CD4-positive, alpha-beta T cell (primary cell): ENCODE data around the gene OR2G6. TPM values are rescaled to one million over a fixed set of nuclear protein-coding genes. Genes with fewer than 3 reads are reported as not detected.
A peak's percentile ranks its signal among the peaks of the same experiment; 100 is the strongest.
"Not testable (repeated sequence)": the region's sequence is repeated elsewhere in the genome, so short reads cannot be mapped to it uniquely, and the experiment has no call there.

Source experiments
- ATAC-seq: fragments of 200-7000 bp; cut with Tn5 transposase; one replicate; pipeline ENCODE4 v1.10.0; 2022; ENCODE audit warnings: mild to moderate bottlenecking; ENCODE audit not compliant: poor library complexity
- CTCF ChIA-PET: fragments of 350-600 bp; sonication (Branson Sonifier 250); formaldehyde crosslinking; loops from one replicate; lab custom pipeline; 2021; ENCODE audit warnings: antibody characterized with exemption, inconsistent platforms; lab: Charles Lee
- POLR2A ChIA-PET: fragments of 350-600 bp; sonication (Branson Sonifier 250); formaldehyde crosslinking; loops from one replicate; lab custom pipeline; 2021; ENCODE audit warnings: antibody characterized with exemption, inconsistent platforms; lab: Charles Lee
- DNase-seq, 14 experiments: peaks; one replicate each; pipeline ENCODE4 v3.0.0-alpha.2; 2013 to 2020; ENCODE audit warnings: mixed read lengths in 2 of 14
- H3K27ac ChIP-seq, 2 donors: one replicate each; pipeline versions ENCODE4 v1.5.1 to v1.7.0; 2013; ENCODE audit warnings: low read length in 2 of 2, low read depth in 1 of 2, mild to moderate bottlenecking in 1 of 2
- H3K27me3 ChIP-seq, 2 experiments: 1 replicate in 1 of 2; 2 replicates in 1 of 2; pipeline versions ENCODE4 v1.6.1 to v1.7.0; 2013; ENCODE audit warnings: low read length in 2 of 2, control low read depth in 1 of 2, mild to moderate bottlenecking in 1 of 2, moderate library complexity in 1 of 2; ENCODE audit not compliant: insufficient read depth in 2 of 2, control insufficient read depth in 1 of 2
- H3K36me3 ChIP-seq: one replicate; pipeline ENCODE4 v1.6.1; 2013; ENCODE audit warnings: low read length, control low read depth; ENCODE audit not compliant: insufficient read depth
- H3K4me1 ChIP-seq: one replicate; pipeline ENCODE4 v1.6.1; 2013; ENCODE audit warnings: low read length, control low read depth; ENCODE audit not compliant: insufficient read depth
- H3K4me3 ChIP-seq: one replicate; pipeline ENCODE4 v1.5.1; 2013; ENCODE audit warnings: mild to moderate bottlenecking, low read length, moderate library complexity
- H3K9me3 ChIP-seq, 2 experiments: 1 replicate in 1 of 2; 2 replicates in 1 of 2; pipeline versions ENCODE4 v1.6.1 to v1.7.0; 2013; ENCODE audit warnings: low read length in 2 of 2, mild to moderate bottlenecking in 2 of 2, control low read depth in 1 of 2, moderate library complexity in 1 of 2; ENCODE audit not compliant: control insufficient read depth in 1 of 2, insufficient read depth in 1 of 2
- H3K27ac Mint-ChIP-seq: one replicate; pipeline ENCODE4 v1.8.0; 2020; ENCODE audit warnings: mixed read lengths
- H3K27me3 Mint-ChIP-seq: one replicate; pipeline ENCODE4 v1.8.0; 2021; ENCODE audit warnings: mixed read lengths
- H3K36me3 Mint-ChIP-seq: one replicate; pipeline ENCODE4 v1.8.0; 2021; ENCODE audit warnings: low read depth, mixed read lengths
- H3K4me1 Mint-ChIP-seq: one replicate; pipeline ENCODE4 v1.8.0; 2021; ENCODE audit warnings: low read depth, mixed read lengths
- H3K4me3 Mint-ChIP-seq: one replicate; pipeline ENCODE4 v1.8.0; 2020; ENCODE audit warnings: mild to moderate bottlenecking, mixed read lengths
- H3K9me3 Mint-ChIP-seq: one replicate; pipeline ENCODE4 v1.8.0; 2020; ENCODE audit warnings: mixed read lengths
- intact Hi-C, 2 experiments: fragments of 100-400 bp; cut with DNase I in 1 of 2; cut with micrococcal nuclease in 1 of 2; formaldehyde crosslinking; loops; one replicate each; pipeline versions ENCODE4 v1.15.1 to v1.9.0; 2023 to 2025; cut with DNase I, micrococcal nuclease
- total RNA-seq, 174 experiments: library from RNA in 2 of 174; stranded (reverse) in 2 of 174; gene quantifications; one replicate each; pipeline ENCODE4 v1.2.3 and lab custom pipeline; 2021 to 2026

Gene OR2G6
- total RNA-seq, 2 experiments from 2014 or later, result not detected

DNA sequence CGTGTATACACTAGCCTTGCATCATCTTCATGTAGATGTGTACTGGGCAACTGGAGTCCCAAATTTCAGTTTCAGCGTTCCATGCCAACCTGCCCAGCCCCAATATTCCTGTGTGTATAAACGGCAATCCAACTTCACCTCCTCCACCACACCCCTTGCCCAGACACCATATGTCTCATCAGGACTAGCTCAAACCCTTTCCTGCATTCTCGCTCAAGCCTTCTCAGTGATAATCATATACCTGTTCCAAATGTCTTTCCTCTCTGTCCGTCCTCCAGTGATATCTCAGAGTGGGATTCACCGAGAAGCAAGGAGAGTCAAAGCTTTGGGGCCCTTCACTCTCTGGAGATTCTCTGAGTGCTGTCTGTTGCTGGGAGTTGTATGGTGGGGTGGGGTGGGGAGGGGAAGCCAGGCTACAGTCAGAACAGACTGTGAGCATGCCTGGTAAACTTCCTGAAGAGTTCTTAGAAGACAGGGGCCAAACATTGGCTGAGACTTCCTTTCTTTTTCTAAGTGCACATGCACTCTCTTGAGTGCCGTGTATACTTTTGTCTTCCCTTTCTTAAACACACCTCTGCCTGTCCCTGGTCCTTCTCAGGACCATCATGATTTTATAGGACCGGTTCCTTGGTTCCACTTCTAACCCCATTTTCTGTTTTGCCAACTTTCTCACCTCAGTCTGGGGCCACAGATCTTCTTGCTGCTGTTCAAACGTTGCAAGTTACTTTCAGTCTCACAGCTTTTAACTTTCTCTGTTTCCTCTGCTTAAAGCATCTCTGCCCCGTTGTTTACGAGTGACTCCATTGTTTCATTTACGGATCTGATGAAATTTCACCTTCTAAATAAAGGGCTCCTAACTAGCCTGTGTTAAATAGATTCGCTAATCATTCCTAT lies 25.9 kb upstream of the OR2G6 start:
- intact Hi-C loops, H3K9me3 ChIP-seq, H3K9me3 Mint-ChIP-seq, H3K4me1 ChIP-seq, H3K27me3 Mint-ChIP-seq, CTCF ChIA-PET, H3K36me3 ChIP-seq, H3K36me3 Mint-ChIP-seq, H3K27me3 ChIP-seq: not testable (repeated sequence)
- Mint-ChIP-seq H3K4me1 (peaks cover 11% of the 10 kb centered on the region), H3K4me3 (peak overlapping the region; percentile 82), H3K27ac (peak overlapping the region; percentile 86)
- DNase-seq, result peak in 8 of 14 experiments; percentile 4 to 60 (median 16)
- ATAC-seq, result peak; percentile 84
- Histone ChIP-seq H3K27ac (peak overlapping the region; percentile 35 to 63), H3K4me3 (peak overlapping the region; percentile 49)
- POLR2A ChIA-PET, result interaction anchor here (0.6 kb wide), 1 partner anchor 84 kb away, joined by 4 read pairs; no protein-coding TSS in a partner anchor

DNA sequence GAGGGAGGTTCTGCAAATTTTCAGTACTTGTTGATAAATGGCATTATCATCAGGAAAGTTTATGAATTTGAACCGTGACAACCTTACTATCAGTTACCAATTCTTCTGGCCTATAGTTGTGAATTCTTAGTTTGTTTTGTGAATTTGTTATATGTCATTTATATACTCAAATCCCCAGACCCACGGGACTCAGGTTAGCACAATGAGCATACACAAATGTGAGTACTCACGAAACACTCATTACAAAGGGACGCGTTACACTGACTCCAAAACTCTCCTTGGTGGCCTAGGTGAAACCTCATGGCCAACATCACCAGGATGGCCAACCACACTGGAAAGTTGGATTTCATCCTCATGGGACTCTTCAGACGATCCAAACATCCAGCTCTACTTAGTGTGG lies 19.6 kb upstream of the OR2G6 start, which contains the start of gene OR2T5:
Gene OR2T5, plus strand, starts transcription at position 301 of the 400 bp plus-strand sequence. Its CDS starts 0 bp downstream, at position 301.
- CTCF ChIA-PET, H3K36me3 ChIP-seq, intact Hi-C loops, H3K36me3 Mint-ChIP-seq, ATAC-seq, H3K4me3 Mint-ChIP-seq, POLR2A ChIA-PET, H3K4me1 Mint-ChIP-seq, H3K4me3 ChIP-seq, DNase-seq, H3K9me3 ChIP-seq, H3K27ac ChIP-seq, H3K9me3 Mint-ChIP-seq, H3K4me1 ChIP-seq, H3K27ac Mint-ChIP-seq, H3K27me3 ChIP-seq, H3K27me3 Mint-ChIP-seq: not testable (repeated sequence)

DNA sequence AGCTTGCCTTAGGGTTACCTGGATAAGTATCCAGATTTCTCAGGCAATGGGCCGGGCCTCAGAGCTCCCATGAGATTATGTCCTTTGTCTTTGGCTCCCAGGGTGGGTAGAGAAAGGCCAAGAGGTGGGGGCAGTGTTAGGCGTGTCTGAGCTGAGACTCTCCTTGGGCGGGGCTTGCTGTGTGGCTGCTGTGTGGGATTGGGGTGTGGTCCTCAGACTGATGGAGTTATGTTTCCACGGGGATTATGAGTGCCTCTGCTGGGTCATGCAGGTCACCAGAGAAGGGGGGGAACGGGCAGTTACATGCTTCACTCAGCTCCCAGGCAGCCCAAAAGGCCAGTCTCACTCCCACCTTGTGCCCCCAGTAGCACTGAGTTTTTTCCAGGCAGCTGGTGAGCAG lies 11.2 kb upstream of the OR2G6 start:
- H3K9me3 Mint-ChIP-seq, H3K9me3 ChIP-seq, H3K27me3 Mint-ChIP-seq, intact Hi-C loops, H3K4me3 ChIP-seq, H3K27ac ChIP-seq, H3K27ac Mint-ChIP-seq, DNase-seq, POLR2A ChIA-PET, CTCF ChIA-PET, H3K4me1 Mint-ChIP-seq, ATAC-seq, H3K4me1 ChIP-seq, H3K36me3 Mint-ChIP-seq, H3K36me3 ChIP-seq, H3K27me3 ChIP-seq, H3K4me3 Mint-ChIP-seq: not testable (repeated sequence)

DNA sequence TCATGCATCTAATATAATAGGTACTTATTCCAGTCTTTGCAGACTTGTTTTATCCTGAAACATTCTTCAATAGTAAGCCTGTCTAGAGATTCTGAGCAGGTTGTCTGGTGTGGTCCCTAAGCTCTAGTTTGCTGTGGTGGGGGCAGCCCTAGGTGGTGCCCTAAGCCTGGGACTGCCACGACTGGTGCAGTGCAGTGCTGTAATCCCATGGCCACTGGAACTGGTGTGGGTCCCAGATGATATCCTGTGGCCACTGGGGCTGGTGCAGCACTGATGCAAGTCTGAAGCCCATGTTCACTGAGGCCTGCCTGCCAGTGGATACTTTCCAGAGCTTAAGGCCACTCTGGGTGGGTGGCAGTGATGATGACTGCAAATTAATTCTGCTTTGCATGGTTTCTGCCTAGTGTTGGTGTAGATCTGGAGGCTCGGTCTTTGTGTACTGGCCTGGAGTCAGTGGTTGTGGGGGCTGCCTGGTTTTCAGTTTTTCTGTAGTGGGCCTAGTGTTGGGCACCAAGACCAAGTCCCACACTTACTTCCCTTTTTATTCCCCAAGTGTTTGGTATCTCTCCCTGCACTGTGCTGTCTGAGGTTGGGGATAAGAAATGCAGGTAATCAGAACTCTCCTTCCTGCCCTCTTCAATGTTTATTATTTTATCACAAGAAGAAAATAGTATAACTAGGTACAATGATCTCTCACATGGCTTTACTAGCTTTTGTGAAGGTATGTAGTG lies 7.4 kb upstream of the OR2G6 start:
- ATAC-seq, intact Hi-C loops, H3K27me3 Mint-ChIP-seq, H3K36me3 Mint-ChIP-seq, POLR2A ChIA-PET, H3K4me3 Mint-ChIP-seq, H3K9me3 ChIP-seq, H3K4me1 Mint-ChIP-seq, CTCF ChIA-PET, H3K36me3 ChIP-seq, H3K4me3 ChIP-seq, H3K27ac ChIP-seq, H3K27me3 ChIP-seq, DNase-seq, H3K4me1 ChIP-seq, H3K9me3 Mint-ChIP-seq, H3K27ac Mint-ChIP-seq: not testable (repeated sequence)

DNA sequence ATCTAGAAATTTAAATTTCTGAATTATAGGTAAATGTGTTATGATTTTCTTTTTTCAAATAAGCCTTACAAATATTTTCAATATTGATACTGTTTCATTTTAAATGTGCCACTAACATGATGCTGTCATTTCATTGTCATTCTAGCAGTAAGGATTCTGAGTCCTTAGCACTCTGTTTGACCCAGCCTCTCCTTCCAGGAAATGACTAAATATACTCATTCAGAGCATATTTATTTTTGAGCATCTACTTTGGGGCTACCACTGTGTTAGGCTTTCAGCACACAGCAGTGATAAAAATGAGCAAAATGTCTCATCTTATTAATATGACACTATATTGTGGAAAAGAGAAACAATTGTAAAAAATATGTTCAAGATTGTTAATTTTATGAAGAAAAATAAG lies 2.3 kb downstream of the OR2G6 start:
- intact Hi-C loops, ATAC-seq: not testable (repeated sequence)

More for the DNA sequence above, 2.3 kb downstream of the OR2G6 start:
- H3K27ac Mint-ChIP-seq, POLR2A ChIA-PET, H3K27ac ChIP-seq, H3K27me3 ChIP-seq, H3K36me3 ChIP-seq, CTCF ChIA-PET, H3K27me3 Mint-ChIP-seq, H3K4me3 ChIP-seq, H3K4me1 ChIP-seq, H3K4me3 Mint-ChIP-seq, DNase-seq, H3K9me3 Mint-ChIP-seq, H3K4me1 Mint-ChIP-seq, H3K9me3 ChIP-seq, H3K36me3 Mint-ChIP-seq: not testable (repeated sequence)
